WERI-Rb-1 (cell line): ENCODE data around the gene TOM1L2.
A peak's percentile ranks its signal among the peaks of the same experiment; 100 is the strongest.

ENCODE experiments used
- DNase-seq: peaks from one replicate; pipeline ENCODE4 v3.0.0-alpha.2; 2020
- H3K27ac ChIP-seq: fragments of 250-450 bp; sonication (Bioruptor Pico); 2 replicates; pipeline ENCODE4 v1.5.1; 2020; ENCODE audit warnings: mild to moderate bottlenecking, moderate library complexity
- H3K27me3 ChIP-seq: fragments of 250-450 bp; sonication (Bioruptor Pico); 2 replicates; pipeline ENCODE4 v1.5.1; 2021; ENCODE audit warnings: mild to moderate bottlenecking, low read depth, moderate library complexity; ENCODE audit not compliant: insufficient read depth, severe bottlenecking
- H3K36me3 ChIP-seq: fragments of 250-450 bp; sonication (Bioruptor Pico); 2 replicates; pipeline ENCODE4 v1.5.1; 2020; ENCODE audit warnings: mild to moderate bottlenecking, moderate library complexity
- H3K4me3 ChIP-seq: 2 replicates; pipeline ENCODE4 v1.5.1; 2011; ENCODE audit warnings: low read depth, mild to moderate bottlenecking, control low read depth, low read length
- H3K9me3 ChIP-seq: fragments of 250-450 bp; sonication (Bioruptor Pico); 2 replicates; pipeline ENCODE4 v1.5.1; 2021; ENCODE audit warnings: mild to moderate bottlenecking, moderate library complexity; ENCODE audit not compliant: severe bottlenecking
- CTCF ChIP-seq: IDR thresholded peaks from 2 replicates; pipeline ENCODE4 v1.5.1; 2011; ENCODE audit warnings: low read depth, mild to moderate bottlenecking, control low read depth, inconsistent platforms, low read length

TOM1L2 gene

GRCh38 chr17:17884391-17885357 is 87.5 kb downstream of the TOM1L2 start:
- Histone ChIP-seq H3K27me3 (no peaks in the 10 kb centered on the region), H3K36me3 (no peaks in the 10 kb centered on the region; the same call in 1 of the 2 replicates), H3K9me3 (no peaks in the 10 kb centered on the region), H3K27ac (no peak overlapping the region), H3K4me3 (no peak overlapping the region)
- no peak for TF ChIP-seq CTCF
- DNase-seq, result no peak

DNA sequence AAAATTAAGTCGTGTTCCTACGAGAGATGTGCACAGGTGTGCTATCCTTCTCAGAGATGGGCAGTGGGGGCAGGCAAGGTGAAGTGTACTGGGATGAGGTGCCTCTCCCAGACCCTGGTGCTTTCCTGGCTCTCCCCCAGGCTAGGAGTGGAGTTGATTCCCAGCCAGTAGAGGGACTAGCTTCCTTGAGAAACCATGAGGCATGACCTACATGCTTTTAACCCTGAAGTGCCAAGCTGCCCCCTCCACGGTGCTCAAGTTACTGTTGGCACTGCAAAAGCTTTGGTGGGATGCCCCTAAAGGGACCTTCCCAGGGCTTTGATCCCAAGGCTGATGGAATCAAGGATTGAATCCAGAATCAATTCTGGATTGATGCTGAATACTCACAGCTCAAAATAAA is 88.4 kb downstream of the TOM1L2 start:
- Histone ChIP-seq H3K27me3 (no peaks in the 10 kb centered on the region), H3K4me3 (no peak overlapping the region), H3K9me3 (no peaks in the 10 kb centered on the region), H3K27ac (no peak overlapping the region), H3K36me3 (no peaks in the 10 kb centered on the region; the same call in 1 of the 2 replicates)
- no peak for DNase-seq
- TF ChIP-seq CTCF, result no peak

DNA sequence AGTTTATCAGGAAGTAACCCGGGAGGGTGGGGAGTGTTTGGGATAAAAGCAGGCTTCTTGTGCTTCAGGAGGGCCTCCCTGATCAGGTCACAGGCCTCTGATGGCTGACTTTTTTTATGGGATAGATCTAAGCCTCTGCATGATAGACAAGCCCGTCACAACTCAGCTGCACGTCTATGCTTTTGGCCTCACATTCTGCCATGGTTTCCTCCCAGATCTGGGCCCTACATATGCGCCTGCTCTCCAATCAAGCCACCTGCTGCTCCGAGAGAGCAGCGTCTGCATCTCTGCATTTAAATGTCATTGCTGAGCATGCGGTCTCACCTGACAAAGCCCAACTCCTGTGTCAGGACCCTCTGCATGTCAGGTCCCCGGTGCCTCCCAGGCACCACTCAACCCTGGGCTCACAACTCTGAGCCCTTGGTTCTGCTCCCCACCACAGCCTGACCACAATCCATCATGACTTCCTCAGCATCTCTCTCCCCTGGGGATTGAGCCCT is 90.1 kb downstream of the TOM1L2 start:
- no peak for DNase-seq
- Histone ChIP-seq H3K9me3 (no peaks in the 10 kb centered on the region), H3K4me3 (no peak overlapping the region), H3K27me3 (no peaks in the 10 kb centered on the region), H3K27ac (no peak overlapping the region), H3K36me3 (no peaks in the 10 kb centered on the region; the same call in 1 of the 2 replicates)
- no peak for TF ChIP-seq CTCF

- Histone ChIP-seq H3K27me3 (no peaks in the 10 kb centered on the region), H3K36me3 (peaks cover 3% of the 10 kb centered on the region), H3K9me3 (no peaks in the 10 kb centered on the region), H3K27ac (no peak overlapping the region), H3K4me3 (no peak overlapping the region)
- DNase-seq, result no peak
- TF ChIP-seq CTCF, result no peak
Measured at GRCh38 chr17:17880577-17881196, 91.5 kb downstream of the TOM1L2 start.

GRCh38 chr17:17877529-17878358 is 94.5 kb downstream of the TOM1L2 start:
- DNase-seq, result peak; percentile 42
- TF ChIP-seq CTCF, result 0 out of 2 replicates have a peak, but pooled peaks have one; percentile 2
- peaks cover 3% of the 10 kb centered on the region for H3K36me3 ChIP-seq
- H3K9me3 ChIP-seq, result no peaks in the 10 kb centered on the region
- H3K27me3 ChIP-seq, result no peaks in the 10 kb centered on the region
- no peak overlapping the region for H3K27ac ChIP-seq
- H3K4me3 ChIP-seq, result no peak overlapping the region
